HepG2 (cell line): ENCODE results near the gene JMJD6. TPM values are rescaled to one million over a fixed set of nuclear protein-coding genes. Genes with fewer than 3 reads are reported as not detected.

Experiments used
- ARNT ChIP-seq: fragments of 450-650 bp; IDR thresholded peaks from 2 replicates; pipeline ENCODE4 v1.6.1; 2017
- GMEB2 ChIP-seq: IDR thresholded peaks from 2 replicates; pipeline ENCODE4 v1.6.1; 2016; ENCODE audit warnings: missing biosample characterization, missing genetic modification reagents, low read depth
- KIAA2018 ChIP-seq: sonication (generic); formaldehyde crosslinking; IDR thresholded peaks from 2 replicates; pipeline ENCODE4 v1.5.0; 2020; ENCODE audit warnings: mild to moderate bottlenecking, missing genetic modification reagents, borderline replicate concordance
- MIER2 ChIP-seq: IDR thresholded peaks from 2 replicates; pipeline ENCODE4 v1.6.1; 2016; ENCODE audit warnings: missing biosample characterization, missing genetic modification reagents
- PPARG ChIP-seq: conservative IDR thresholded peaks from 2 replicates; pipeline ENCODE4 v1.6.1; 2016; ENCODE audit warnings: missing biosample characterization, missing genetic modification reagents
- PRPF4 ChIP-seq: fragments of 200-400 bp; formaldehyde crosslinking; IDR thresholded peaks from 2 replicates; pipeline ENCODE4 v1.6.1; 2016; ENCODE audit warnings: low read length, low read depth; ENCODE audit not compliant: poor library complexity, severe bottlenecking
- REL ChIP-seq: sonication (generic); formaldehyde crosslinking; conservative IDR thresholded peaks from 2 replicates; pipeline ENCODE4 v1.8.0; 2022; ENCODE audit warnings: mild to moderate bottlenecking, missing genetic modification reagents, moderate library complexity
- RXRB ChIP-seq: IDR thresholded peaks from 2 replicates; pipeline ENCODE4 v1.6.1; 2016; ENCODE audit warnings: borderline replicate concordance, missing genetic modification reagents, missing compliant biosample characterization
- SIX4 ChIP-seq: sonication (generic); formaldehyde crosslinking; IDR thresholded peaks from 2 replicates; pipeline ENCODE4 v1.4.0; 2020; ENCODE audit warnings: missing genetic modification reagents
- SNAI1 ChIP-seq: sonication (generic); formaldehyde crosslinking; IDR thresholded peaks from 2 replicates; pipeline ENCODE4 v1.5.0; 2020; ENCODE audit warnings: mild to moderate bottlenecking, missing genetic modification reagents, borderline replicate concordance
- ZFP36L2 ChIP-seq: sonication (generic); formaldehyde crosslinking; IDR thresholded peaks from 2 replicates; pipeline ENCODE4 v1.4.0; 2020; ENCODE audit warnings: missing genetic modification reagents
- ZKSCAN8 ChIP-seq: IDR thresholded peaks from 2 replicates; pipeline ENCODE4 v1.6.1; 2016; ENCODE audit warnings: borderline replicate concordance, missing genetic modification reagents, missing compliant biosample characterization
- ZNF619 ChIP-seq: sonication (generic); formaldehyde crosslinking; IDR thresholded peaks from 2 replicates; pipeline ENCODE4 v1.4.0; 2020; ENCODE audit warnings: mild to moderate bottlenecking, missing genetic modification reagents
- ZNF790 ChIP-seq: sonication (generic); formaldehyde crosslinking; IDR thresholded peaks from 2 replicates; pipeline ENCODE4 v1.8.0; 2022; ENCODE audit warnings: missing genetic modification reagents, mild to moderate bottlenecking, borderline replicate concordance
- ZSCAN12 ChIP-seq: sonication (generic); formaldehyde crosslinking; IDR thresholded peaks from 2 replicates; pipeline ENCODE4 v1.9.0; 2021; ENCODE audit warnings: mild to moderate bottlenecking, missing genetic modification reagents
- polyA plus RNA-seq, 8 experiments: library from polyadenylated mRNA; depleted of rRNA in 3 of 8; stranded (reverse) in 7 of 8; unstranded in 1 of 8; fragments of >200 nt; fragmentation: Illumina TruSeq in 4 of 8; extraction: Trizol in 4 of 8; gene quantifications; 2 replicates each; pipeline versions ENCODE4 v1.2.1 to v1.2.3, GENCODE V29; 2011 to 2016; ENCODE audit warnings: low read depth in 4 of 8, missing spikeins in 1 of 8, mixed read lengths in 1 of 8; ENCODE audit not compliant: insufficient read depth in 1 of 8
- total RNA-seq, 5 experiments: library from RNA; depleted of rRNA; stranded (reverse); fragments of >200 nt; fragmentation: Illumina TruSeq; extraction: Trizol; gene quantifications; 2 replicates each; pipeline ENCODE4 v1.2.3, GENCODE V29; 2016; ENCODE audit warnings: low read depth in 1 of 5

Gene JMJD6
- total and polyA plus RNA-seq, 2 of the 13 experiments (the other 11 are each of a cell fraction or from before 2014, with no cell fraction given), result 33.6 to 41.0 TPM

- TF ChIP-seq ZNF790, result no peak; the same call in 1 of the 2 replicates
- TF ChIP-seq ARNT, result no peak
- TF ChIP-seq SIX4 (CRISPR knock-in tag), result peak; percentile 80
- no peak; the same call in none of the 2 replicates for TF ChIP-seq MIER2 (CRISPR knock-in tag)
- TF ChIP-seq PRPF4, result no peak
- TF ChIP-seq RXRB, result peak; percentile 78; the same call in 1 of the 2 replicates
- TF ChIP-seq ZFP36L2 (CRISPR knock-in tag), result peak; percentile 91; the same call in 1 of the 2 replicates
- peak; percentile 96; the same call in 1 of the 2 replicates for TF ChIP-seq ZSCAN12 (CRISPR knock-in tag)
- TF ChIP-seq ZNF619 (CRISPR knock-in tag), result no peak
- peak; percentile 98 for TF ChIP-seq REL (CRISPR knock-in tag)
- 0 out of 2 replicates have a peak, but pooled peaks have one; percentile 37 for TF ChIP-seq PPARG (CRISPR knock-in tag)
- TF ChIP-seq SNAI1 (CRISPR knock-in tag), result no peak; the same call in 1 of the 2 replicates
- TF ChIP-seq KIAA2018 (CRISPR knock-in tag), result no peak
- TF ChIP-seq ZKSCAN8, result peak; percentile 47; the same call in 1 of the 2 replicates
- TF ChIP-seq GMEB2 (CRISPR knock-in tag), result no peak; the same call in 1 of the 2 replicates
Observed at GRCh38 chr17:76737082-76737675, 10.8 kb upstream of the JMJD6 start, which contains the start of gene SRSF2 (continued).
